Measurements from ENCODE around the gene PKLR. TPM values are rescaled to one million over a fixed set of nuclear protein-coding genes. Genes with fewer than 3 reads are reported as not detected.

Gene PKLR
- total RNA-seq, 1 donor from 2014 or later = not detected

DNA sequence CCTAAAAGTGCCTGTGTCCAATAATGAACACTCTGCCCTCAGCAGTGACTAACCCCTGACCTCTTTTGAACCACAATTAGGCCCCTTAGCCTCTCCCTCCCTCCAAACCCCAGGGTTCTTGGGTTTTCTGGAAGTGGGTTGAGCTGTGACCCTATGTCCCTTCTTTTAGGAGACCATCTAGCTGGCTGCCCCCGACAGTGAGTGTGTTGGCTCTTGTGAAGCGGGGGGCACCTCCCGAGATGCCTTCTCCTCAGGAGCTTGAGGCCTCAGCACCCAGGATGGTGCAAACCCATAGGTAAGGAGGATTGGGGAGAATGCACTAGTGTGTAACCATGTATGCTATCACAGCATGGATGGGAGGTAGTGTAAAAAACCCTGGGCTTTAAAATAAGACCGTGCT lies 26.7 kb upstream of the PKLR start:
- intact Hi-C loops (cut with micrococcal nuclease) = no loop called here
- H3K4me1 ChIP-seq = peaks cover 21% of the 10 kb centered on the region

GRCh38 chr1:155326631-155327037 lies 25.4 kb upstream of the PKLR start:
- no peaks in the 10 kb centered on the region for H3K9me3 ChIP-seq (replicated peaks)
- peaks cover 35% of the 10 kb centered on the region for H3K4me1 ChIP-seq
- no peaks in the 10 kb centered on the region for H3K27me3 ChIP-seq (ENCODE audit: low read depth)
- H3K4me3 ChIP-seq = no peak overlapping the region
- no peak for DNase-seq
- intact Hi-C loops (cut with micrococcal nuclease) = no loop called here
- peaks cover 51% of the 10 kb centered on the region for H3K36me3 ChIP-seq
- TF ChIP-seq, protein P1, sequence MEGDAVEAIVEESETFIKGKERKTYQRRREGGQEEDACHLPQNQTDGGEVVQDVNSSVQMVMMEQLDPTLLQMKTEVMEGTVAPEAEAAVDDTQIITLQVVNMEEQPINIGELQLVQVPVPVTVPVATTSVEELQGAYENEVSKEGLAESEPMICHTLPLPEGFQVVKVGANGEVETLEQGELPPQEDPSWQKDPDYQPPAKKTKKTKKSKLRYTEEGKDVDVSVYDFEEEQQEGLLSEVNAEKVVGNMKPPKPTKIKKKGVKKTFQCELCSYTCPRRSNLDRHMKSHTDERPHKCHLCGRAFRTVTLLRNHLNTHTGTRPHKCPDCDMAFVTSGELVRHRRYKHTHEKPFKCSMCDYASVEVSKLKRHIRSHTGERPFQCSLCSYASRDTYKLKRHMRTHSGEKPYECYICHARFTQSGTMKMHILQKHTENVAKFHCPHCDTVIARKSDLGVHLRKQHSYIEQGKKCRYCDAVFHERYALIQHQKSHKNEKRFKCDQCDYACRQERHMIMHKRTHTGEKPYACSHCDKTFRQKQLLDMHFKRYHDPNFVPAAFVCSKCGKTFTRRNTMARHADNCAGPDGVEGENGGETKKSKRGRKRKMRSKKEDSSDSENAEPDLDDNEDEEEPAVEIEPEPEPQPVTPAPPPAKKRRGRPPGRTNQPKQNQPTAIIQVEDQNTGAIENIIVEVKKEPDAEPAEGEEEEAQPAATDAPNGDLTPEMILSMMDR (IDR thresholded peaks at IDR 0.05; ENCODE audit: borderline replicate concordance) = no peak
- no peak overlapping the region for H3K27ac ChIP-seq (replicated peaks)

More for the DNA sequence above, 26.7 kb upstream of the PKLR start:
- Histone ChIP-seq H3K9me3 (replicated peaks) (no peaks in the 10 kb centered on the region), H3K4me3 (no peak overlapping the region), H3K27ac (replicated peaks) (no peak overlapping the region), H3K36me3 (peaks cover 56% of the 10 kb centered on the region), H3K27me3 (ENCODE audit: low read depth) (no peaks in the 10 kb centered on the region)
- TF ChIP-seq, protein P1 (IDR thresholded peaks at IDR 0.05; ENCODE audit: borderline replicate concordance) = no peak
- no peak for DNase-seq

DNA sequence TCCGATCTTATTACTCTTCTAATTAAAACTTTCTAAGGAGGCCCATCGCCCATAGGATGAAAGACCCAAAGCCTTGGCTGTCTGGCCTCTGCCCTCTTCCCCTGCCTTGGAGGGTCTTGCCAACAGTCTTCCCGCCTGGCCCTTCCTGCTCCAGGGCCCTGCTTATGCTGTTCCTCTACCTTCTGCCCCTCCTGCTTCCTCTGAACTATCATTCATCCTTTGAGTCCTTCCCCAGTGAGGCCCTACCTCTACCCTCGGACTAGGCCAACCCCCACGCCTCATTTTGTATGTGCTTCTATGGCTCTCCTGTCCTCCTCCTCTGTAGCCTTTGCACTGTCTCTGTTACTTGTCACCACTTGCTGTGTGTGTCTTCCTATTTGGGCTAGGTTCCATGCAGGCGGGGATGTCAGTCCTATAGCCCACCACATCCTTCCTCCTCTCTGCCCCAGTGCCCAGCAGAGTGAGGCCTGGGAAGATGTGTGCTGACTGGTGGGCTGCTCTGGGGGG lies 24.8 kb upstream of the PKLR start:
- DNase-seq = no peak
- H3K4me1 ChIP-seq = peaks cover 40% of the 10 kb centered on the region
- H3K4me3 ChIP-seq = no peak overlapping the region
- intact Hi-C loops (cut with micrococcal nuclease) = no loop called here
- H3K36me3 ChIP-seq = peaks cover 45% of the 10 kb centered on the region
- no peak overlapping the region for H3K27ac ChIP-seq (replicated peaks)
- no peaks in the 10 kb centered on the region for H3K27me3 ChIP-seq (ENCODE audit: low read depth)
- TF ChIP-seq, protein P1 (IDR thresholded peaks at IDR 0.05; ENCODE audit: borderline replicate concordance) = no peak
- H3K9me3 ChIP-seq (replicated peaks) = no peaks in the 10 kb centered on the region

- TF ChIP-seq, protein P1 (IDR thresholded peaks at IDR 0.05; ENCODE audit: borderline replicate concordance) = no peak
- Histone ChIP-seq H3K27me3 (ENCODE audit: low read depth) (no peaks in the 10 kb centered on the region), H3K36me3 (peaks cover 40% of the 10 kb centered on the region), H3K4me1 (peaks cover 46% of the 10 kb centered on the region), H3K4me3 (peak overlapping the region; percentile 85), H3K9me3 (replicated peaks) (no peaks in the 10 kb centered on the region), H3K27ac (replicated peaks) (peak overlapping the region; percentile 99)
- intact Hi-C loops (cut with micrococcal nuclease) = no loop called here
- no peak for DNase-seq
Observed at GRCh38 chr1:155325603-155325893, 24.3 kb upstream of the PKLR start.

DNA sequence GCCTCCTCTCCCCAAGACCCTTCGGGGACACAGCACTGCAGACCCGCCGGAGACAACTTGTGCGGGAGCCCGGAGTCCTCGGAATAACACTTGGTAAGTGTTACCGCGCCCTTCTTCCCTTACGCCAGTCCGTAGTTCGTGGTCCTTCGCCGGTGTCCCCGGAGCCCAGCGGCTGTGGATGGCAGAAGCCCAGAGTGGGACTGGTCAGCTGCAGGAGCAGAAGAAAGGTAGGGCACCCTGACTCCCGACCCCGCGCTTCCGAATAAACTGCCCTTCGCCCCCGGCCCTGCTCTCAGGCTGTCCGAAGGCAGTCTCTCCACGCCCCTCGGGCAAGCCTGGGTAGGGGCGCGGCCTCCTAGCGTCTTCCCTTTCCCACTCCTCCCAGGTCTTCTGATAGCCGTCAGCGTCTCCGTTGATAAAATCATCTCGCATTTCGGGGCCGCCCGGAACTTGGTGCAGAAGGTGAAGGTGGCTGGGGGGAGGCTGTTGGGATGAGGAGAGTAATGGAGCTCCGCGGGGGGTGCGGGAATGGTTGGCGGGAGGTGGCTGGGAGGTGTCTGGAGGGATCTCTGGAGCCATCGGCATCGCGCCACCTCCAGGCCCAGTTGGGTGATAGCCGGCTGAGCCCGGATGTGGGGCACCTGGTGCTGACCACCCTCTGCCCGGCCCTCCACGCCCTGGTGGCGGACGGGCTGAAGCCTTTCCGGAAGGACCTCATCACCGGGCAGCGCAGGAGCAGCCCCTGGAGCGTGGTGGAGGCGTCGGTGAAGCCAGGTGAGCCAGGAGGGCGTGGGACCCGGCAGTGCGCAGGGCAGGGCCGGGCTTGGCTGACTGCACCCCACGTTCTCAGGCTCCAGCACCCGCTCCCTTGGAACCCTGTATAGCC lies 23.7 kb upstream of the PKLR start:
- H3K9me3 ChIP-seq (replicated peaks) = no peaks in the 10 kb centered on the region
- peaks cover 34% of the 10 kb centered on the region for H3K36me3 ChIP-seq
- H3K4me1 ChIP-seq = peaks cover 52% of the 10 kb centered on the region
- peak; percentile 46 for DNase-seq
- H3K27ac ChIP-seq (replicated peaks) = peak overlapping the region; percentile 99
- no peaks in the 10 kb centered on the region for H3K27me3 ChIP-seq (ENCODE audit: low read depth)
- intact Hi-C loops (cut with micrococcal nuclease) = loop anchor here (5.0 kb wide), 1 partner anchor 48 kb away; the partner anchor contains the start of gene HCN3
- H3K4me3 ChIP-seq = peak overlapping the region; percentile 85
- TF ChIP-seq, protein P1 (IDR thresholded peaks at IDR 0.05; ENCODE audit: borderline replicate concordance) = peak; percentile 46
